Fibroblast of lung (primary cell): ENCODE data around the gene FYN. TPM values are rescaled to one million over a fixed set of nuclear protein-coding genes. Genes with fewer than 3 reads are reported as not detected.

Experiments
- DNase-seq, 2 donors: peaks; one replicate each; pipeline versions ENCODE4 v3.0.0 to v3.0.0-alpha.2; 2010; ENCODE audit warnings: low read depth in 2 of 2
- H2AFZ ChIP-seq: 2 replicates; pipeline ENCODE4 v1.5.1; 2012; ENCODE audit warnings: low read length, control low read depth, inconsistent platforms
- H3K27ac ChIP-seq: 2 replicates; pipeline ENCODE4 v1.5.1; 2011; ENCODE audit warnings: low read length, control low read depth; ENCODE audit not compliant: insufficient read depth
- H3K27me3 ChIP-seq: 2 replicates; pipeline ENCODE4 v1.5.1; 2011; ENCODE audit warnings: mild to moderate bottlenecking, low read length; ENCODE audit not compliant: control insufficient read depth, insufficient read depth
- H3K36me3 ChIP-seq: 2 replicates; pipeline ENCODE4 v1.5.1; 2011; ENCODE audit warnings: low read length; ENCODE audit not compliant: control insufficient read depth, insufficient read depth
- H3K4me1 ChIP-seq: 2 replicates; pipeline ENCODE4 v1.5.1; 2011; ENCODE audit warnings: low read length; ENCODE audit not compliant: control insufficient read depth, insufficient read depth; ENCODE audit errors: extremely low read depth
- H3K4me2 ChIP-seq: 2 replicates; pipeline ENCODE4 v1.5.1; 2011; ENCODE audit warnings: low read length, control low read depth; ENCODE audit not compliant: insufficient read depth; ENCODE audit errors: extremely low read depth
- H3K4me3 ChIP-seq, 4 experiments: fragments of 200-600 bp in 1 of 4; sonication (generic) in 1 of 4; replicated peaks in 1 of 4; 2 replicates each; pipeline ENCODE4 v1.5.1; 2011 to 2016; ENCODE audit warnings: low read length in 4 of 4, low read depth in 3 of 4, mild to moderate bottlenecking in 3 of 4, control low read depth in 2 of 4, inconsistent platforms in 1 of 4, mixed read lengths in 1 of 4; ENCODE audit not compliant: insufficient read depth in 1 of 4; ENCODE audit errors: control extremely low read depth in 1 of 4
- H3K79me2 ChIP-seq: 2 replicates; pipeline ENCODE4 v1.5.1; 2012; ENCODE audit warnings: mild to moderate bottlenecking, low read length, inconsistent platforms; ENCODE audit not compliant: control insufficient read depth, insufficient read depth
- H3K9ac ChIP-seq: 2 replicates; pipeline ENCODE4 v1.5.1; 2011; ENCODE audit warnings: mild to moderate bottlenecking, low read length, control low read depth; ENCODE audit not compliant: insufficient read depth
- H3K9me3 ChIP-seq: 2 replicates; pipeline ENCODE4 v1.5.1; 2012; ENCODE audit warnings: low read depth, low read length; ENCODE audit not compliant: control insufficient read depth, insufficient read depth
- H4K20me1 ChIP-seq: 2 replicates; pipeline ENCODE4 v1.5.1; 2011; ENCODE audit warnings: low read length; ENCODE audit not compliant: control insufficient read depth, insufficient read depth; ENCODE audit errors: extremely low read depth
- CTCF ChIP-seq, 2 donors: IDR thresholded peaks in 1 of 2; conservative IDR thresholded peaks in 1 of 2; 1 replicate in 1 of 2; 2 replicates in 1 of 2; pipeline ENCODE4 v1.5.1; 2011 to 2012; ENCODE audit warnings: low read length in 2 of 2, control low read depth in 1 of 2, inconsistent platforms in 1 of 2, low read depth in 1 of 2, mild to moderate bottlenecking in 1 of 2
- EZH2 ChIP-seq: IDR thresholded peaks from 2 replicates; pipeline ENCODE4 v1.5.1; 2012; ENCODE audit warnings: low read length, control low read depth, mild to moderate bottlenecking; ENCODE audit errors: missing control alignments
- polyA plus RNA-seq, 2 donors: library from polyadenylated mRNA; depleted of rRNA in 1 of 2; stranded (reverse) in 1 of 2; unstranded in 1 of 2; fragments of >200 nt; gene quantifications; 2 replicates each; pipeline ENCODE4 v1.2.1, GENCODE V29; 2011 to 2012; ENCODE audit warnings: missing spikeins in 1 of 2
- total RNA-seq: library from RNA; depleted of rRNA; stranded (reverse); fragments of >200 nt; gene quantifications from 2 replicates; pipeline ENCODE4 v1.2.1, GENCODE V29; 2014

FYN gene
- total and polyA plus RNA-seq, 2 donors (not counting 1 experiment from before 2014, with no cell fraction given) = 64.7 TPM

- H3K4me2 ChIP-seq = no peak overlapping the region
- DNase-seq = no peak
Observed at GRCh38 chr6:111680015-111680712, 193.1 kb downstream of the FYN start.

GRCh38 chr6:111679126-111679858 lies 194.0 kb downstream of the FYN start:
- Histone ChIP-seq H3K36me3 (no peaks in the 10 kb centered on the region), H3K9me3 (no peaks in the 10 kb centered on the region), H3K4me3 (no peak overlapping the region), H3K9ac (no peak overlapping the region), H3K4me1 (peaks cover 5% of the 10 kb centered on the region), H2AFZ (no peak overlapping the region), H4K20me1 (no peaks in the 10 kb centered on the region), H3K4me2 (no peak overlapping the region), H3K27ac (no peak overlapping the region), H3K27me3 (no peaks in the 10 kb centered on the region), H3K79me2 (no peaks in the 10 kb centered on the region)
- TF ChIP-seq CTCF (conservative IDR thresholded peaks at IDR 0.05 in 1 of 2, IDR thresholded peaks at IDR 0.05 in 1 of 2; ENCODE audit: low read depth in 1 of 2, low read length in 2 of 2) = no peak
- TF ChIP-seq EZH2 = no peak
- no peak for DNase-seq

More at GRCh38 chr6:111680015-111680712, 193.1 kb downstream of the FYN start:
- Histone ChIP-seq H3K9me3 (no peaks in the 10 kb centered on the region), H3K4me3 (no peak overlapping the region), H3K36me3 (no peaks in the 10 kb centered on the region), H3K27me3 (no peaks in the 10 kb centered on the region), H3K27ac (no peak overlapping the region), H2AFZ (no peak overlapping the region), H3K9ac (no peak overlapping the region), H4K20me1 (no peaks in the 10 kb centered on the region), H3K4me1 (peaks cover 8% of the 10 kb centered on the region), H3K79me2 (no peaks in the 10 kb centered on the region)
- TF ChIP-seq CTCF (conservative IDR thresholded peaks at IDR 0.05 in 1 of 2, IDR thresholded peaks at IDR 0.05 in 1 of 2; ENCODE audit: low read depth in 1 of 2, low read length in 2 of 2) = no peak
- TF ChIP-seq EZH2 = no peak

- Histone ChIP-seq H3K27ac (no peak overlapping the region), H3K27me3 (no peaks in the 10 kb centered on the region), H3K9me3 (no peaks in the 10 kb centered on the region), H3K4me1 (no peaks in the 10 kb centered on the region), H3K9ac (no peak overlapping the region), H3K79me2 (no peaks in the 10 kb centered on the region), H3K4me2 (no peak overlapping the region), H3K36me3 (no peaks in the 10 kb centered on the region), H4K20me1 (no peaks in the 10 kb centered on the region), H2AFZ (no peak overlapping the region), H3K4me3 (no peak overlapping the region)
- DNase-seq = no peak
- TF ChIP-seq EZH2 = no peak
- TF ChIP-seq CTCF (conservative IDR thresholded peaks at IDR 0.05 in 1 of 2, IDR thresholded peaks at IDR 0.05 in 1 of 2; ENCODE audit: low read depth in 1 of 2, low read length in 2 of 2) = no peak
Observed at GRCh38 chr6:111677249-111677990, 195.8 kb downstream of the FYN start.
